ENCODE measurements around the gene TMEM240. TPM values are rescaled to one million over a fixed set of nuclear protein-coding genes. Genes with fewer than 3 reads are reported as not detected.
"Not testable (repeated sequence)": the region's sequence is repeated elsewhere in the genome, so short reads cannot be mapped to it uniquely, and the experiment has no call there.

Gene TMEM240
- total RNA-seq, 2 donors from 2014 or later = 0.77 to 0.91 TPM

DNA sequence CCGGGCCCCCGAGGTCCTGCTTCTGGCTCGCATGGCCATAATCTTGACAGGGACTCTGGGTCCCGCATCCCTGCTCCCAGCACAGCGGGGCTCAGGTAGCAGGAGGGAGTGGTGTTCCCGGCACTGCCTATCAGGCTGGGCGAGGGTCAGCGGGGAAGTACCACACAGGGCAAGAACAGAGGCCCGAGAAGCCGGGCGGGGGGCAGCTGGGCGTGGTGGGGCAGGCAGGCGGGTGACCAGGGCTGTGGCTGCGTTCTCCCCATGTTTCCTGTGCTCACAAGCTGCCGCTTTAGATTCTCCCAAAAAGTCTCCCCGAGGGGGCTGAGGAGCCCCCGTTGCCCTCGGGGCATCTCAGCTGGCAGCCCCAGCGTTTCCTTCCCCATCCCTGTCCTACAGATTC lies 50.6 kb downstream of the TMEM240 start:
- no peaks in the 10 kb centered on the region for H3K4me1 ChIP-seq
- H3K27ac ChIP-seq = no peak overlapping the region
- peaks cover 8% of the 10 kb centered on the region for H3K36me3 ChIP-seq
- DNase-seq = no peak
- no peaks in the 10 kb centered on the region for H3K9me3 ChIP-seq
- H3K4me3 ChIP-seq = no peak overlapping the region
- H3K9ac ChIP-seq (ENCODE audit: low read depth in 2 of 2, low read length in 2 of 2) = no peak overlapping the region
- intact Hi-C loops (cut with DNase I) = no loop called here
- no peaks in the 10 kb centered on the region for H3K27me3 ChIP-seq
- TF ChIP-seq, protein P1, sequence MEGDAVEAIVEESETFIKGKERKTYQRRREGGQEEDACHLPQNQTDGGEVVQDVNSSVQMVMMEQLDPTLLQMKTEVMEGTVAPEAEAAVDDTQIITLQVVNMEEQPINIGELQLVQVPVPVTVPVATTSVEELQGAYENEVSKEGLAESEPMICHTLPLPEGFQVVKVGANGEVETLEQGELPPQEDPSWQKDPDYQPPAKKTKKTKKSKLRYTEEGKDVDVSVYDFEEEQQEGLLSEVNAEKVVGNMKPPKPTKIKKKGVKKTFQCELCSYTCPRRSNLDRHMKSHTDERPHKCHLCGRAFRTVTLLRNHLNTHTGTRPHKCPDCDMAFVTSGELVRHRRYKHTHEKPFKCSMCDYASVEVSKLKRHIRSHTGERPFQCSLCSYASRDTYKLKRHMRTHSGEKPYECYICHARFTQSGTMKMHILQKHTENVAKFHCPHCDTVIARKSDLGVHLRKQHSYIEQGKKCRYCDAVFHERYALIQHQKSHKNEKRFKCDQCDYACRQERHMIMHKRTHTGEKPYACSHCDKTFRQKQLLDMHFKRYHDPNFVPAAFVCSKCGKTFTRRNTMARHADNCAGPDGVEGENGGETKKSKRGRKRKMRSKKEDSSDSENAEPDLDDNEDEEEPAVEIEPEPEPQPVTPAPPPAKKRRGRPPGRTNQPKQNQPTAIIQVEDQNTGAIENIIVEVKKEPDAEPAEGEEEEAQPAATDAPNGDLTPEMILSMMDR (IDR thresholded peaks at IDR 0.05) = no peak

DNA sequence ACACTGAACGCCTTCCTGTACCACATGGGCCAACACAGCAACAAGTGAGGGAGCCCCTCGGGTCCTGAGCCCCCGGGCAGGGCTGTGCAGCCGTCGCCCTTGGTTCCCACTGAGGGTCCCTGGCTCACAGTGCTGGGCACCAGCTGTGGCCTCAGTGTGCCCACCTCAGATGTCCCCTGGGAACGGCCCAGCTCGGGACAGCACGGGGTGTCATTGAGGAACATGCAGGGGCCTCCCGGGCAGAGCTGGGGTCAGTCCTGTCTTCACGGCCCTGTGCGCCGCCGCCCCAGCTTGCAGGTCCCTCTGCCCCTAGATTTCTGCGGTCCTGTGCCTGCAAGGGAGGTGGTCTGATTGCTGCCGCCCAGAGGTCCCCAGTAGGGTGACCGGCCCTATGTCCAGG lies 51.2 kb downstream of the TMEM240 start:
- no peak for DNase-seq
- intact Hi-C loops (cut with DNase I) = no loop called here
- TF ChIP-seq, protein P1 (IDR thresholded peaks at IDR 0.05) = no peak
- H3K27me3 ChIP-seq = no peaks in the 10 kb centered on the region
- no peak overlapping the region for H3K4me3 ChIP-seq
- H3K36me3 ChIP-seq = peaks cover 8% of the 10 kb centered on the region
- H3K4me1 ChIP-seq = no peaks in the 10 kb centered on the region
- H3K9me3 ChIP-seq = no peaks in the 10 kb centered on the region
- H3K9ac ChIP-seq (ENCODE audit: low read depth in 2 of 2, low read length in 2 of 2) = no peak overlapping the region
- H3K27ac ChIP-seq = no peak overlapping the region

DNA sequence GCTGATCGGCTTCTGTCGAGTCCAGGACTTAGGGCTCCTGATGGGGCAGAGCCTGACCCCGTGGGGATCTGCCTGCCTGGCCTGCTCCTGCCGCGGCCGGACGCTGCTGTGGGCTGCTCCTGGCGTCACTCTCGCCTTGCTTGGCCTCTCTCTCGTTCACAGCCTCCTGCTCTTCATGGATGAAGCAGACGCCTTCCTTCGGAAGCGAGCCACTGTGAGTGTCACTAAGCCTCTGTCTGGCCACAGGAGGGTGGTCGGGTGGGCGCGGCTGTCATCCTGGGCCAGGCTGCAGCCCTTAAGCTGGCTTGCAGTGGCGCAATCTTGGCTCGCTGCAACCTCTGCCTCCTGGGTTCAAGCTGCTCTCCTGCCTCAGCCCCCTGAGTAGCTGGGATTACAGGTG lies 52.7 kb downstream of the TMEM240 start:
- H3K4me3 ChIP-seq = no peak overlapping the region
- TF ChIP-seq, protein P1 (IDR thresholded peaks at IDR 0.05) = no peak
- H3K4me1 ChIP-seq = no peaks in the 10 kb centered on the region
- intact Hi-C loops (cut with DNase I) = no loop called here
- peaks cover 10% of the 10 kb centered on the region for H3K36me3 ChIP-seq
- no peak overlapping the region for H3K9ac ChIP-seq (ENCODE audit: low read depth in 2 of 2, low read length in 2 of 2)
- H3K27ac ChIP-seq = no peak overlapping the region
- DNase-seq = no peak
- H3K9me3 ChIP-seq = no peaks in the 10 kb centered on the region
- H3K27me3 ChIP-seq = no peaks in the 10 kb centered on the region

DNA sequence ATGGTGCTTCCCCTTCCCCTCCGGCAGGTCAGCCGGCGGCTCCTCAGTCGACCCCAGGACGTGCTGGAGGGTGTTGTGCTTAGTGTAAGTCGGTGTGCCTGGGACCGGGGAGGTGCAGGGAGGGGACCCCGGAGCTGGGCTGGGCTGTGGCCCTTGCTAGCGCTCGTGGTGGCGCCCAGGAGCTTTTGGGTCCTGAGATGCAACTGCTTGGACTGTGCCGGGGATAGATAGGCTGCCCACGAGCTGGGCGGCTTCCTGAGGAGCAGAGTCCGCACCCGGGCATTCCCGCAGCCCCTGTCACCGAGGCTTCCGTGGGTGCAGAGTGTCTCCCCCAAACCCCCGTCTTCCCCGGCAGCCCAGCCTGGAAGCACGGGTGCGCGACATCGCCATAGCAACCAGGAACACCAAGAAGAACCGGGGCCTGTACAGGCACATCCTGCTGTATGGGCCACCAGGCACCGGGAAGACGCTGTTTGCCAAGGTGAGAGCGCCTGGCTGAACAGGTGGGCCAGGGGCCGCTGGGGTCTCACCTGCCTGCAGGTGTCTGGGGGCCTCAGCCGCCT lies 54.6 kb downstream of the TMEM240 start:
- DNase-seq; H3K27me3 ChIP-seq; H3K9me3 ChIP-seq; intact Hi-C loops (cut with DNase I); H3K9ac ChIP-seq (ENCODE audit: low read depth in 2 of 2, low read length in 2 of 2); H3K4me3 ChIP-seq; H3K4me1 ChIP-seq; H3K27ac ChIP-seq: not testable (repeated sequence)
- peaks cover 13% of the 10 kb centered on the region for H3K36me3 ChIP-seq

DNA sequence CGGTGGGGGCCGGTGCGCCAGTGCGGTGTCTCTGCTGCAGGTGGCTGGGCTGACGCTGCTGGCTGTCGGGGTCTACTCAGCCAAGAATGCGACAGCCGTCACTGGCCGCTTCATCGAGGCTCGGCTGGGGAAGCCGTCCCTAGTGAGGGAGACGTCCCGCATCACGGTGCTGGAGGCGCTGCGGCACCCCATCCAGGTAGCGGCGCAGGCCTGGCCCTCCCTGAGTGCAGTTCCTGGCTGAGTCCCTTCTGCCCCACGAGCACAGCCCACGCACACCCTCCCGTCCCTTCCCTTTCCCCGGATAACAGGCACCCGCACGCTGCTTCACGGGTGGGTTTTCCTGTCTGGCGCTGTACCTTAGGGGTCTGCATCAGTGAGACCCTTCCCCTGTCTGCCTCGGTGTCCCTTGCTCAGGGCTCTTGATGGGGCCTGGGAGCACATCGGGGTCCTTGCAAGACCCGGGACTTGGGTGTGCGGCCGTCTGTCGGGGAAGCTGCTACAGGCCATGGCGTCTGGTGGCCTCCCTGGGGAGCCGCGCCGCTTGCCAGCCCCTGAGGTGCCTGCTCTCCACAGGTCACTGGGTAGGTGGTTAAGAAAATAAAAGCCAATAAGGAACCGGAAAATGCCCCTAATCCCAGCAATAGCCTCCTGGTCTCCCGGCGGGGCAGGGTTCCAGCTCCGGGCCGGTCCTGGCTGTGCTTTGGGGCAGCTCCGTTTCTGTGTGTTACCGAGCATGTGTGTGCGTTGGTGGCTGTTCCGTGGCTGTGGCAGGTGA lies 55.3 kb downstream of the TMEM240 start:
- intact Hi-C loops (cut with DNase I); H3K4me3 ChIP-seq; H3K9me3 ChIP-seq; H3K9ac ChIP-seq (ENCODE audit: low read depth in 2 of 2, low read length in 2 of 2); H3K27ac ChIP-seq; H3K27me3 ChIP-seq; H3K4me1 ChIP-seq; DNase-seq: not testable (repeated sequence)
- H3K36me3 ChIP-seq = peaks cover 13% of the 10 kb centered on the region

Other genes starting within 250 kb of the TMEM240 start
- 10 to 100 TPM; 34.1 to 68.1 TPM for gene ACAP3, start 232.7 kb downstream of the TMEM240 start, total RNA-seq
- gene PUSL1, start 232.0 kb downstream of the TMEM240 start, total RNA-seq = 10 to 100 TPM; 14.3 to 35.8 TPM
- gene INTS11, start 216.0 kb downstream of the TMEM240 start, total RNA-seq = 100 to 1,000 TPM in 1 of 2 donors, 10 to 100 TPM in 1; 70.6 to 126 TPM
- gene CPTP, start 215.8 kb downstream of the TMEM240 start, total RNA-seq = 10 to 100 TPM; 45.4 to 60.2 TPM
- under 1 TPM; 0.24 to 0.57 TPM for gene TAS1R3, start 209.3 kb downstream of the TMEM240 start, total RNA-seq
- 10 to 100 TPM; 49.9 to 71.3 TPM for gene DVL1, start 191.2 kb downstream of the TMEM240 start, total RNA-seq
- gene MXRA8, start 182.1 kb downstream of the TMEM240 start, total RNA-seq = 10 to 100 TPM in 1 of 2 donors, 1 to 10 TPM in 1; 5.9 to 14.0 TPM
- 100 to 1,000 TPM; 179 to 332 TPM for gene AURKAIP1, start 165.4 kb downstream of the TMEM240 start, total RNA-seq
- 100 to 1,000 TPM in 1 of 2 donors, 10 to 100 TPM in 1; 92.3 to 104 TPM for gene CCNL2, start 141.3 kb downstream of the TMEM240 start, total RNA-seq
- gene MRPL20, start 133.3 kb downstream of the TMEM240 start, total RNA-seq = 100 to 1,000 TPM in 1 of 2 donors, 10 to 100 TPM in 1; 88.1 to 143 TPM
- 1 to 10 TPM in 1 of 2 donors, under 1 TPM in 1; 0.57 to 2.0 TPM for gene ANKRD65, start 119.3 kb downstream of the TMEM240 start, total RNA-seq
- gene VWA1, start 104.9 kb downstream of the TMEM240 start, total RNA-seq = 10 to 100 TPM; 43.5 to 74.0 TPM
- under 1 TPM; 0.16 to 0.64 TPM for gene ATAD3C, start 90.9 kb downstream of the TMEM240 start, total RNA-seq
- gene ATAD3B, start 68.9 kb downstream of the TMEM240 start, total RNA-seq = 10 to 100 TPM; 16.6 to 62.9 TPM
- 10 to 100 TPM; 19.6 to 74.0 TPM for gene ATAD3A, start 28.5 kb downstream of the TMEM240 start, total RNA-seq
- gene SSU72, start 34.2 kb upstream of the TMEM240 start, total RNA-seq = 100 to 1,000 TPM; 120 to 175 TPM
- gene FNDC10, start 59.5 kb upstream of the TMEM240 start, total RNA-seq = 1 to 10 TPM; 2.9 to 4.2 TPM
- 100 to 1,000 TPM in 1 of 2 donors, 10 to 100 TPM in 1; 57.0 to 121 TPM for gene MIB2, start 74.9 kb upstream of the TMEM240 start, total RNA-seq
- 1 to 10 TPM; 3.0 to 5.8 TPM for gene MMP23B, start 91.5 kb upstream of the TMEM240 start, total RNA-seq
- 10 to 100 TPM; 31.8 to 44.7 TPM for gene CDK11B, start 118.4 kb upstream of the TMEM240 start, total RNA-seq
- gene SLC35E2B, start 152.2 kb upstream of the TMEM240 start, total RNA-seq = 10 to 100 TPM; 41.5 to 57.8 TPM
- gene CDK11A, start 183.7 kb upstream of the TMEM240 start, total RNA-seq = 10 to 100 TPM; 52.2 to 58.5 TPM
- gene NADK, start 237.8 kb upstream of the TMEM240 start, total RNA-seq = 100 to 1,000 TPM; 122 to 146 TPM